Measurements from ENCODE around the gene RAB29. TPM values are rescaled to one million over a fixed set of nuclear protein-coding genes. Genes with fewer than 3 reads are reported as not detected.

The RAB29 gene
- total and polyA plus RNA-seq, 9 of the 15 experiments (the other 6 are each of a cell fraction or from before 2014, with no cell fraction given): 6.3 to 17.6 (median 8.0) TPM

DNA sequence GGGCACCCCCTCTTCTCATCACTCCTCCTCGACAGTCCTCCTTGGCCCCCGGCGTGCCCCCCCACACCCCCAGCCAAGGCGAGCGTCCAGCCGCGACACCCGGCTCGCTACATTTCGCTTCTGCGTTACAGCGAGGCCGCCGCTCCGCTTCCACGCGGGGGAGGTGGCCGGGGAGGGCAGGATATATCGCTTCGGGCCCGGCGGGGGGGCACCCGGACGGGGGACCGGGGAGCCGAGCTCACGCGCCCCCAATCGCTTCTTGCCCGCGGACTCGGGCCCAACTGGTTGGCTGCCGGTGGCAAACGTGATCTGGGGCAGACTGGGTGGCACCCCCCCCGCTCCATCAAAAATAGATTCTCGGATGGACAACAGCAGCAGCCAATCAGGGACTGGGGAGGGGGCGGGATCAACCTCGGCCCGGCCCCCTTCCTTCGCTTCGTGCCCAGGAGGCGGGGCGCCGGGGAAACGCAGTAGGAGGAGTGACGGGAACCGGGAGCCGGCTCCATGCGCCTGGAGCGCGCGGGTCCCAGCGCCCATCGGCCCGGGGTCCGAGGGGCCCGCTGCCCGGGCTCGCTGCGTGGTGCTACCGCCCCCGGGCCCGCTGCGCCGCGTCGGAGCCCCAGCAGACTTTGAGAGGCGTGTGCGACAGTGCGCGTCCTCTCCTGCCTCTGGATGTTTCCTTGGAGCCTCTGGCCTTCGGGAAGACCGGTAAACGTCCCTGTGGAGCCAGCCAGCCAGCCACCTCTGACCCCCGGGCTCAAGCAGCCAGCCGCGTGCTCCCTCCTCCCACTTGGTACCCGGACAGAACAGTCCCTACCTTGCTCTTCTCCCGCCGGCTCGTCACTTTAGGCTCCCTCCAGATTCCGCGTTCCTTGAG is 37.8 kb upstream of the RAB29 start, which contains the start of gene SLC41A1 (continued):
- no peak for TF ChIP-seq GTF2A2 (tag; IDR thresholded peaks at IDR 0.05)
- no peak for TF ChIP-seq RAD21 (CRISPR knock-in tag; conservative IDR thresholded peaks at IDR 0.05 in 1 of 2, IDR thresholded peaks at IDR 0.05 in 1 of 2)
- no peak for TF ChIP-seq ZNF232 (CRISPR knock-in tag; IDR thresholded peaks at IDR 0.05)
- no peak for TF ChIP-seq KLF1 (tag; IDR thresholded peaks at IDR 0.05)
- TF ChIP-seq ZNF121 (CRISPR knock-in tag; conservative IDR thresholded peaks at IDR 0.05): no peak
- TF ChIP-seq ZNF347 (CRISPR knock-in tag; IDR thresholded peaks at IDR 0.05; ENCODE audit: low read depth): no peak
- TF ChIP-seq TGIF2 (CRISPR knock-in tag; IDR thresholded peaks at IDR 0.05): 0 out of 2 replicates have a peak, but pooled peaks have one; percentile 4
- TF ChIP-seq ZNF384 (IDR thresholded peaks at IDR 0.05; ENCODE audit: low read depth, low read length): no peak
- TF ChIP-seq RBBP5 (IDR thresholded peaks at IDR 0.05; ENCODE audit: borderline replicate concordance, insufficient read depth, low read length, poor library complexity, severe bottlenecking): no peak
- peak; percentile 61; the same call in 1 of the 2 replicates for TF ChIP-seq EP400 (IDR thresholded peaks at IDR 0.05)
- TF ChIP-seq SPI1 (IDR thresholded peaks at IDR 0.05; ENCODE audit: borderline replicate concordance, low read depth, low read length): no peak
- TF ChIP-seq FIP1L1 (IDR thresholded peaks at IDR 0.05; ENCODE audit: low read depth, low read length, poor library complexity, severe bottlenecking): no peak
- peak; percentile 39 to 81; a peak in 2 of 4 replicates for TF ChIP-seq NONO (IDR thresholded peaks at IDR 0.05; ENCODE audit: low read depth in 2 of 2, low read length in 1 of 2)
- TF ChIP-seq GATAD2B (IDR thresholded peaks at IDR 0.05; ENCODE audit: borderline replicate concordance): peak; percentile 78; the same call in 1 of the 2 replicates
- TF ChIP-seq MIER1 (IDR thresholded peaks at IDR 0.05; ENCODE audit: low read depth): no peak
- TF ChIP-seq, protein P1, sequence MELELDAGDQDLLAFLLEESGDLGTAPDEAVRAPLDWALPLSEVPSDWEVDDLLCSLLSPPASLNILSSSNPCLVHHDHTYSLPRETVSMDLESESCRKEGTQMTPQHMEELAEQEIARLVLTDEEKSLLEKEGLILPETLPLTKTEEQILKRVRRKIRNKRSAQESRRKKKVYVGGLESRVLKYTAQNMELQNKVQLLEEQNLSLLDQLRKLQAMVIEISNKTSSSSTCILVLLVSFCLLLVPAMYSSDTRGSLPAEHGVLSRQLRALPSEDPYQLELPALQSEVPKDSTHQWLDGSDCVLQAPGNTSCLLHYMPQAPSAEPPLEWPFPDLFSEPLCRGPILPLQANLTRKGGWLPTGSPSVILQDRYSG (tag; conservative IDR thresholded peaks at IDR 0.05; ENCODE audit: low read depth): no peak
- no peak for TF ChIP-seq ZNF586 (CRISPR knock-in tag; conservative IDR thresholded peaks at IDR 0.05)
- TF ChIP-seq BCOR (IDR thresholded peaks at IDR 0.05): peak; percentile 72
- no peak for TF ChIP-seq ATF3 (IDR thresholded peaks at IDR 0.05)
- no peak for TF ChIP-seq ATF3 (CRISPR knock-in tag; conservative IDR thresholded peaks at IDR 0.05)
- no peak for TF ChIP-seq TRIM24 (IDR thresholded peaks at IDR 0.05)
- no peak; the same call in 1 of the 2 replicates for TF ChIP-seq TAL1 (IDR thresholded peaks at IDR 0.05)

Measured in K562 (cell line).